Transverse colon (tissue), 4 donors: Measurements from ENCODE around the gene ADCY9.

Experiments used
- CTCF ChIP-seq, 5 experiments: fragments of 200-600 bp in 3 of 5; fragments of 450-650 bp in 2 of 5; sonication (generic) in 3 of 5; IDR thresholded peaks; 1 replicate in 2 of 5; 2 replicates in 3 of 5; pipeline ENCODE4 v1.5.1; 2016 to 2017; ENCODE audit warnings: antibody characterized with exemption in 5 of 5, inconsistent platforms in 3 of 5, mild to moderate bottlenecking in 2 of 5, moderate library complexity in 1 of 5
- POLR2A ChIP-seq: fragments of 450-650 bp; IDR thresholded peaks from one replicate; pipeline ENCODE4 v1.6.1; 2016; ENCODE audit warnings: antibody characterized with exemption, mild to moderate bottlenecking, moderate library complexity
- POLR2AphosphoS5 ChIP-seq, 3 donors: sonication (generic); formaldehyde crosslinking; IDR thresholded peaks; one replicate each; pipeline ENCODE4 v1.6.1; 2016; ENCODE audit warnings: antibody characterized with exemption in 3 of 3

- TF ChIP-seq CTCF (IDR thresholded peaks at IDR 0.05) (no peak), POLR2AphosphoS5 (IDR thresholded peaks at IDR 0.05) (no peak), POLR2A (no peak)
Measured at GRCh38 chr16:4049031-4049430, 67.2 kb downstream of the ADCY9 start.
